Psoas muscle (tissue), 8 donors: ENCODE results near the gene USP15. TPM values are rescaled to one million over a fixed set of nuclear protein-coding genes. Genes with fewer than 3 reads are reported as not detected.

Experiments used
- ATAC-seq, 4 donors: fragments of 200-7000 bp; cut with Tn5 transposase; one replicate each; pipeline ENCODE4 v1.9.1; 2020; ENCODE audit warnings: moderate library complexity in 3 of 4, mild to moderate bottlenecking in 2 of 4
- DNase-seq, 2 donors: peaks; one replicate each; pipeline ENCODE4 v3.0.0-alpha.2; 2020
- H3K27ac ChIP-seq: fragments of 200-600 bp; one replicate; pipeline ENCODE4 v1.8.0; 2022
- H3K27me3 ChIP-seq, 3 donors: fragments of 200-600 bp in 1 of 3; one replicate each; pipeline versions ENCODE4 v1.6.1 to v1.8.0; 2013 to 2022; ENCODE audit warnings: low read length in 2 of 3, mild to moderate bottlenecking in 2 of 3, moderate library complexity in 1 of 3; ENCODE audit not compliant: insufficient read depth in 3 of 3
- H3K36me3 ChIP-seq, 2 donors: fragments of 200-600 bp in 1 of 2; one replicate each; pipeline versions ENCODE4 v1.6.1 to v1.8.0; 2013 to 2022; ENCODE audit warnings: low read depth in 1 of 2, mild to moderate bottlenecking in 1 of 2, moderate library complexity in 1 of 2; ENCODE audit not compliant: insufficient read depth in 1 of 2
- H3K4me1 ChIP-seq: fragments of 200-600 bp; one replicate; pipeline ENCODE4 v1.8.0; 2022
- H3K4me3 ChIP-seq: fragments of 200-600 bp; one replicate; pipeline ENCODE4 v1.8.0; 2022; ENCODE audit warnings: mild to moderate bottlenecking
- H3K9me3 ChIP-seq: fragments of 200-600 bp; one replicate; pipeline ENCODE4 v1.8.0; 2022
- CTCF ChIP-seq: fragments of 200-600 bp; IDR thresholded peaks from one replicate; pipeline ENCODE4 v1.8.0; 2022; ENCODE audit warnings: antibody characterized with exemption
- WGBS, 3 donors: extraction: QIAGEN DNeasy Blood & Tissue Kit; methylation state at CpG; one replicate each; pipeline versions ENCODE4 v1.1.6 to v1.1.7; 2013; 5-methylcytosine and 5-hydroxymethylcytosine counted together
- intact Hi-C, 2 donors: fragments of 100-400 bp; cut with DNase I; formaldehyde crosslinking; loops; one replicate each; pipeline versions ENCODE4 v1.11.0 to v1.14.2; 2022
- polyA plus RNA-seq, 3 donors: library from polyadenylated mRNA; stranded (reverse); fragments of 200-250 nt; gene quantifications; one replicate each; pipeline ENCODE4 v1.2.3, GENCODE V29; 2013
- total RNA-seq, 4 donors: library from RNA; stranded (reverse); fragmentation: NEBNext Ultra II Directional in 2 of 4; extraction: Animal tissue kit (Norgen Biotek cat#: 25700) in 2 of 4; gene quantifications; one replicate each; pipeline versions ENCODE4 v1.2.1 to v1.2.4, GENCODE V29; 2021 to 2023
- donor health status: healthy with polysubstance abuse.
- donor health status: DM: no; HTN: no; CAD: no; lungs with moderate emphysema.
- donor health status: Bipolar disorder and iron deficiency.
- donor health status: healthy.
- donor health status: DM: yes; HTN: yes; CAD: no.
- donor health status: DM: no; HTN: no; CAD: no.
- donor health status: DM: no; HTN: no; CAD: no.
- donor health status: DM: yes; HTN: yes; CAD: no.

USP15 gene
- total and polyA plus RNA-seq, 7 donors = 27.6 to 65.6 (median 48.7) TPM

DNA sequence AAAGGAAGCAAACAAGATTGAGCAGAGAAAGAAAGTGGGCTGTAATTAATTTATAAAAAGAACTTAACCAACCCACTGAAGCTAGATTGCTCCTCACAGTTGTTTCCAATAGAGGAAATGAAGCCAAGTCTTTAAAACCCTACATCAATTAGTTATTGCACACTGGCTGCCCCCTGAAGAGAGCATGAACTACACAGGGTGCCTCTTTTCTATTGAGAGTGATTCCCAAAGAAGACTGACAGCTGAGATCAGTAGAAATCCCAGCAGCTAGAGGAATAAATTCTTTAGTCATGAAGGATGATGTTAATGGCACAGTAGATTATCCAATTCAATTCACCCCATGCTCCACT lies 8.6 kb upstream of the USP15 start:
- no peak for DNase-seq
- Histone ChIP-seq H3K4me3 (no peak overlapping the region), H3K27me3 (no peaks in the 10 kb centered on the region), H3K4me1 (no peaks in the 10 kb centered on the region), H3K9me3 (no peaks in the 10 kb centered on the region), H3K36me3 (no peaks in the 10 kb centered on the region), H3K27ac (no peak overlapping the region)
- no peak for ATAC-seq
- intact Hi-C loops = no loop called here
- no peak for TF ChIP-seq CTCF

- no peak overlapping the region for H3K4me3 ChIP-seq
- intact Hi-C loops = no loop called here
- H3K9me3 ChIP-seq = no peaks in the 10 kb centered on the region
- DNase-seq (no peak), ATAC-seq (no peak)
- no peaks in the 10 kb centered on the region for H3K36me3 ChIP-seq
- WGBS, 3 donors = 83 to 95% (median 93%) methylated on average over 4 of the region's 4 CpGs
- TF ChIP-seq CTCF = no peak
- H3K4me1 ChIP-seq = no peaks in the 10 kb centered on the region
- no peaks in the 10 kb centered on the region for H3K27me3 ChIP-seq
- H3K27ac ChIP-seq = no peak overlapping the region
Observed at GRCh38 chr12:62252576-62252975, 7.6 kb upstream of the USP15 start.

- Histone ChIP-seq H3K9me3 (no peaks in the 10 kb centered on the region), H3K27ac (no peak overlapping the region), H3K27me3 (no peaks in the 10 kb centered on the region), H3K4me3 (no peak overlapping the region), H3K36me3 (no peaks in the 10 kb centered on the region), H3K4me1 (no peaks in the 10 kb centered on the region)
- ATAC-seq (no peak), DNase-seq (no peak)
- 97 to 98% (median 98%) methylated on average over 3 of the region's 3 CpGs for WGBS, 3 donors
- intact Hi-C loops = no loop called here
- no peak for TF ChIP-seq CTCF
Observed at GRCh38 chr12:62254967-62255366, 5.2 kb upstream of the USP15 start.

DNA sequence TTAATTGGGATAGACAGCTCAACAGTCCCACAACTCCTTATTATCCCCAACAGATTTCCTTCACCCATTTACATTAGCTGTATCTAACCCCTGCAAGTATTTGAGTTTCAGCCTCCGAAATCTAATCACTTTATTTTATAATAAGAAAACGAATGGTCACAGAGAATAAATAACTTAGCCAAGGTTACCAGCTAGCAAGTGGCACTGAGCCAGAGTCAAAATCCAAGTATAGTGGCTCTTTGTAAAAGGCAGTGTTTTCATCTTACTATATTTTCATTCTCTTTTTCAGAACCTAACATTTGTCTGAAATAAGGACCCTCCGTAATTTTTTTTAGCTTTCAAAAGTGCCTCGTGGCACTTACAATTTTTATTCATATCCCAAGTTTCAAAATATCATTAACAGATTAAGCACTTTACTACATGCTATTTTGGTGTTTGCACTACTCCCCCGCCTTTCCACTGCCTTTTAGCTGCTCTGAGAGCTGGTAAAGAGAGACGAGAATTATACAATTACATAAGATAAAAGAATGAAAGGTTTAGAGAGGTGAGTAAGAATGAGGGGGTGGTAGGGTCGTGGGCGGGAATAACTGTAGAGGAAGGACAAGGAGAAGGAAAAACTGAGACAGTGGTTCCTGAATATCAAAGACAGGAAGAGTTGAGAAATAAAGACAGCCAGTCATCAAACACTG lies 3.7 kb upstream of the USP15 start:
- ATAC-seq = no peak
- Histone ChIP-seq H3K4me3 (no peak overlapping the region), H3K4me1 (peaks cover 4% of the 10 kb centered on the region)

More for the DNA sequence above, 3.7 kb upstream of the USP15 start:
- Histone ChIP-seq H3K27me3 (no peaks in the 10 kb centered on the region), H3K36me3 (no peaks in the 10 kb centered on the region), H3K9me3 (no peaks in the 10 kb centered on the region), H3K27ac (no peak overlapping the region)
- DNase-seq = no peak
- TF ChIP-seq CTCF = no peak
- 70 to 74% (median 72%) methylated on average over 8 of the region's 8 CpGs for WGBS, 3 donors
- intact Hi-C loops = no loop called here
